Measurements from ENCODE around the gene CDH3.

CDH3 gene

DNA sequence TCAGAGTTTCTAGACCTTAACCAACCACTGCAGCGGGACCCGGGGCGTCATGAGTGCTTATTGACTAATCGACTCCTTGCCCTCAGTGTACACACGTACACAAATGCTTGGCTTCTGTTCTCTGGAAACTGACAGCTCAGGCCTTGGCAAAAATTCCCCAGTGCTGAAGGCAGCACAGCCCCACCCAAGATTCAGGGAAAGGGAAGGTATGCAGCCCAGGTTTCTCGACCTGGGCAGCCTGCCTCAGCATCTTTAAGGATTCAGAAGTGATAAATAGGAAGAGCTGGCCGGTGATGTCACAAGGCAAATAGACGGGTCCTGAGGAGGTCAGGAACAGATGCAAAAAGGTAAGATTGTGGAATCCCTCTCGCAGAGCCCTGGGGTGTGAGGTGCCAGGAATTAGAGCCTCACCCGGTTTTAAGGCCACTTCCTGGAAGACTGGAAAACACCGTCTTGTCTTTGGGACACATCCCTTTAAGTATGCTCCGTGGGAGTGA lies 9.0 kb upstream of the CDH3 start:
- Histone ChIP-seq H3K27me3 (ENCODE audit: control insufficient read depth, insufficient read depth, low read length) (no peaks in the 10 kb centered on the region), H3K36me3 (ENCODE audit: insufficient read depth, low read length) (no peaks in the 10 kb centered on the region), H3K9ac (ENCODE audit: low read depth, low read length) (no peak overlapping the region), H3K4me1 (ENCODE audit: control insufficient read depth, insufficient read depth, low read length) (peaks cover 15% of the 10 kb centered on the region), H3K4me2 (ENCODE audit: low read length) (no peak overlapping the region), H3K9me3 (replicated peaks; ENCODE audit: low read length) (no peaks in the 10 kb centered on the region), H3K4me3 (ENCODE audit: low read length) (no peak overlapping the region)

DNA sequence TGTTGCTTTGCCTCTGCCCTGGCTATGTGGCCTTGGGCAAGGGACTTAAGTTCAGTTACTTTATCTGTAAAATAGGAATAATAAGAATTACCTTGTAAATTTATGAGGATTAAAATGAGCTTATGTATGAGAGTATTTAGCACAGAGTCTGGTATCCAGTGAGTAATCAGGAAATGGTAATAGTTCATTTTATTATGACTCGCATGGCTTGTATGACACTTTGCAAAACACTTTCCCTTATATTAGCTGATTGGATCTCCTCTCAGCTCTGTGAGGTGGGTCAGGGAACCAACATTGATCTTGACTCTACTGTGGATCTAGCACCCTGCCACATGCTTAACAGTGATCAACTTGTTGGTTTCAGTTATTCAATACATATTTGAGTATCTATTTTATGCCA lies 8.3 kb upstream of the CDH3 start:
- peaks cover 16% of the 10 kb centered on the region for H3K4me1 ChIP-seq (ENCODE audit: control insufficient read depth, insufficient read depth, low read length)
- no peak overlapping the region for H3K9ac ChIP-seq (ENCODE audit: low read depth, low read length)
- H3K4me3 ChIP-seq (ENCODE audit: low read length), result no peak overlapping the region
- H3K36me3 ChIP-seq (ENCODE audit: insufficient read depth, low read length), result no peaks in the 10 kb centered on the region
- H3K27me3 ChIP-seq (ENCODE audit: control insufficient read depth, insufficient read depth, low read length), result no peaks in the 10 kb centered on the region
- no peaks in the 10 kb centered on the region for H3K9me3 ChIP-seq (replicated peaks; ENCODE audit: low read length)
- no peak overlapping the region for H3K4me2 ChIP-seq (ENCODE audit: low read length)

DNA sequence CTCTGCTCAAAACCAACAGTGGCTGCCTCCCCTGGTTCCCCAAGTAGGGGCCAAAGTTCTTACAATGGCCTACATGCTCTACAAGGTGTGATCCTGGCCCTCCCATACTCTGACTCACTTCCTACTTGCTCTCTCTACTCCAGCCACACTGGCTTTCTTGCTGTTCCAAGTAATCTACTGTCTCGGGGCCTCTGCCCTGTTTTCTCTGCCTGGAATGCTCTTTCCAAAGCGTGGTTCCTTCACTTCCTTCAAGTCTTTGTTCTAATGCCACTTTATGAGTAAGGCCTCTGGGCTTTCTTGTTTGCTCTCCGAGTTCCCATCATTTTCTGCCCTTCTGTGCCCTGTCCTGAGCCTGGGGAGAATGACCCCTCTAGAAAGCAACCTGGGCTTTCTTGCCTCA lies 4.1 kb upstream of the CDH3 start:
- H3K36me3 ChIP-seq (ENCODE audit: insufficient read depth, low read length), result no peaks in the 10 kb centered on the region
- H3K9me3 ChIP-seq (replicated peaks; ENCODE audit: low read length), result no peaks in the 10 kb centered on the region
- no peak overlapping the region for H3K4me3 ChIP-seq (ENCODE audit: low read length)
- peaks cover 21% of the 10 kb centered on the region for H3K4me1 ChIP-seq (ENCODE audit: control insufficient read depth, insufficient read depth, low read length)
- H3K27me3 ChIP-seq (ENCODE audit: control insufficient read depth, insufficient read depth, low read length), result peaks cover 40% of the 10 kb centered on the region
- no peak overlapping the region for H3K9ac ChIP-seq (ENCODE audit: low read depth, low read length)
- no peak overlapping the region for H3K4me2 ChIP-seq (ENCODE audit: low read length)

DNA sequence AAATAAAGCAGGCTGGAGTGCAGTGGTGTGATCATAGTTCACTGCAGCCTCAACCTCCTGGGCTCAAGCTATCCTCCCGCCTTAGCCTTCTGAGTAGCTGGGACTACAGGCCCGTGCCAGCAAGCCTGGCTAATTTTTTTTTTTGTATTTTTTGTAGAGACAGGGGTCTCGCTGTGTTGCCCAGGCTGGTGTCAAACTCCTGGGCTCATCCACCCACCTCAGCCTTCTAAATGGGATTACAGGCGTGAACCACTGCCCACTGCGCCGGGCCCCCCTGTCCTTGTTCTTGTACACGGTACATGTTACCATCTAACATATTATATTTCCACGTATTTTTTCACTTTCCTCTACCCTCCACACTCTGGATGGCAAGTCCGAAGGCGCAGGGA lies 3.1 kb upstream of the CDH3 start:
- H3K27me3 ChIP-seq (ENCODE audit: control insufficient read depth, insufficient read depth, low read length), result peaks cover 50% of the 10 kb centered on the region
- H3K4me3 ChIP-seq (ENCODE audit: low read length), result no peak overlapping the region
- H3K36me3 ChIP-seq (ENCODE audit: insufficient read depth, low read length), result no peaks in the 10 kb centered on the region
- H3K4me2 ChIP-seq (ENCODE audit: low read length), result peak overlapping the region; percentile 72
- H3K4me1 ChIP-seq (ENCODE audit: control insufficient read depth, insufficient read depth, low read length), result peaks cover 11% of the 10 kb centered on the region
- H3K9ac ChIP-seq (ENCODE audit: low read depth, low read length), result no peak overlapping the region
- H3K9me3 ChIP-seq (replicated peaks; ENCODE audit: low read length), result no peaks in the 10 kb centered on the region

DNA sequence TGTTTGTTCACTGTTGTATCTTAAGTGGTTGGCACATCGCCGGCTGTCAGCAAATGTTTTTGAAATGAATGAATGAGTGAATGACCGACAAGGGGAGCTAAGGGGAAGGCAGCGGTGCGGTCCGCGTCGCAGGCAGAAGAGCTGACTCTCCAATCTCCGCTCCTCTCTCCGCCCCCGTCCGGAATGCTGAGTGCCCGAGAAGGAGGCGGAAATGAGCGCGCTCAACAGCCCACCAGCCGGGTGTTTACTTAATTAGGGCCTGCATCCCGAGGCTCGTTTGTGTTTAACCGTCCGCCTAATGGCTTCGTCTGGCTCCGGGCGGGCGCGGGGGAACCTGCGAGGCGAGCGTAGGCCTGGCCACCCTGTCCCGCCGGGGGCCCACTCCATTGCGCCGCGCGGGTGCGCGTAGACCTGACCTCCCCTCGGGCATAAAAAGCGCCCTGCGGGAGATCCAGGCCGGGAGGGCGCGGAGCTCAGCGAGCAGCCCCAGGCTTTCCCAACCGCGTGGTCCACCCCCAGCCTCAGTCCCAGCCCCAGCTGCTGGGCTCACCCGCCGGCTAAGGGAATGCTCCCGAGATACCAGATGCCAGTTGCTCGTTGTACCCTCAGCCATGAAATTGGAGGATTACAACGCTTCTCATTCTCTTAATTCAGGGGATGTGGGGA lies 2.5 kb upstream of the CDH3 start:
- peak overlapping the region; percentile 72 for H3K4me2 ChIP-seq (ENCODE audit: low read length)
- H3K9me3 ChIP-seq (replicated peaks; ENCODE audit: low read length), result no peaks in the 10 kb centered on the region
- peak overlapping the region; percentile 44 for H3K4me3 ChIP-seq (ENCODE audit: low read length)
- no peaks in the 10 kb centered on the region for H3K36me3 ChIP-seq (ENCODE audit: insufficient read depth, low read length)
- no peak overlapping the region for H3K9ac ChIP-seq (ENCODE audit: low read depth, low read length)
- H3K4me1 ChIP-seq (ENCODE audit: control insufficient read depth, insufficient read depth, low read length), result peaks cover 9% of the 10 kb centered on the region
- H3K27me3 ChIP-seq (ENCODE audit: control insufficient read depth, insufficient read depth, low read length), result peaks cover 55% of the 10 kb centered on the region

DNA sequence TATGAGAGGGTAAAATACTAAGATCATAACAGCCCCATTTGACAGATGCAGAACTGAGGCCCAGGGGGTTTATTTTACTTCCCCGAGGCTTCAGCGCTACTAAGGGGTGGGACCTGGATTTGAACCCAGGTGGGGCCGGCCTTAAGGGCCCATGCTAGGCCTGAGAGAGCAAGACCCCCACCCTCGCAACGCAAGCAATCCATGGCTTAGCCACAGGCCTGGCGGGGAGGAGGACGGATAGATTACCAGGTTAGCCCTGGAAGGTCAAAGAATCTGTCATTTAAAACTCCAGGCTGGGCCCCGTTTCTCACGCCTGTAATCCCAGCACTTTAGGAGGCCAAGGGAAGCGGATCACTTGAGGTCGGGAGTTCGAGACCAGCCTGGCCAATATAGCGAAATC lies 1.9 kb upstream of the CDH3 start:
- H3K27me3 ChIP-seq (ENCODE audit: control insufficient read depth, insufficient read depth, low read length), result peaks cover 62% of the 10 kb centered on the region

DNA sequence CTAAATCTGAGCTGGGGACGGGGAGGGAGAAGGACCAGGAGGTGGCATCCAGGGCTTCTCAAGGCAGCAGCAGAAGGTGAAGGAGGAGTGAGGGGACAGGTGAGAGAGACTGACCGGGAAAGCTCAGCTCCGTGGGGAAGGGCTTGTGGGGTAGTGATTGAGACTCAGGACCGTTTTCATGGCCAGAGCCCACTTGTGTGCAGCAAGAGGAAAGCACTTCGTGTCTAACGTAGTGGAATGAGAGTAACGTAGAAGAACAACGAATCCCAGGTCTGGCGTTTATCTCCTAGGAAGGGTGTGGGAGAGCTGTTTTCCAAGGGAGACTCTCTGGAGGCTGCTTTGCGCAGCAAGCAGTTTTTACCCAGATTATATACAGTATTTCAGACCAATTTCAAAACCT lies 1.3 kb upstream of the CDH3 start:
- H3K4me3 ChIP-seq (ENCODE audit: low read length), result no peak overlapping the region
- H3K9ac ChIP-seq (ENCODE audit: low read depth, low read length), result no peak overlapping the region
- H3K36me3 ChIP-seq (ENCODE audit: insufficient read depth, low read length), result no peaks in the 10 kb centered on the region
- H3K27me3 ChIP-seq (ENCODE audit: control insufficient read depth, insufficient read depth, low read length), result peaks cover 67% of the 10 kb centered on the region
- H3K4me1 ChIP-seq (ENCODE audit: control insufficient read depth, insufficient read depth, low read length), result peaks cover 9% of the 10 kb centered on the region
- H3K9me3 ChIP-seq (replicated peaks; ENCODE audit: low read length), result no peaks in the 10 kb centered on the region
- no peak overlapping the region for H3K4me2 ChIP-seq (ENCODE audit: low read length)

More for the DNA sequence above, 1.9 kb upstream of the CDH3 start:
- no peaks in the 10 kb centered on the region for H3K36me3 ChIP-seq (ENCODE audit: insufficient read depth, low read length)
- peaks cover 9% of the 10 kb centered on the region for H3K4me1 ChIP-seq (ENCODE audit: control insufficient read depth, insufficient read depth, low read length)
- no peak overlapping the region for H3K4me2 ChIP-seq (ENCODE audit: low read length)
- no peaks in the 10 kb centered on the region for H3K9me3 ChIP-seq (replicated peaks; ENCODE audit: low read length)
- H3K4me3 ChIP-seq (ENCODE audit: low read length), result no peak overlapping the region
- no peak overlapping the region for H3K9ac ChIP-seq (ENCODE audit: low read depth, low read length)

DNA sequence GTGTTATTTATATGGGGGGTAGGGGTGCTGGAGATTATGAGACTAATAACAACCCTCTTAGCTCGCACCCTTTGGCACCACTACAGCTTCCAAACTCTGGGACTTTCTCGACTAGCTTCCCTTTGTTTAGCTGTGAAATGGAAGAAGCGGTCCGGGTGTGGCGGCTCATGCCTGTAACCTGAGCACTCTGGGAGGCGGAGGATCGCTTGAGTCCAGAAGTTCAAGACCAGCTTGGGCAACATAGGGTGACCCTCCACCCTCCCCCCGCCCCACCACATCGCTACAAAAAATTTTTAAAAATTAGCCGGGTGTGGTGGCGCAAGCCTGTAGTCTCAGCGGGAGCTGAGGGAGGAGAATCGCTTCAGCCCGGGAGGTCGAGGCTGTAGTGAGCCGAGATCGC lies 814 bp upstream of the CDH3 start:
- Histone ChIP-seq H3K4me3 (ENCODE audit: low read length) (no peak overlapping the region), H3K27me3 (ENCODE audit: control insufficient read depth, insufficient read depth, low read length) (peaks cover 71% of the 10 kb centered on the region), H3K36me3 (ENCODE audit: insufficient read depth, low read length) (no peaks in the 10 kb centered on the region), H3K9ac (ENCODE audit: low read depth, low read length) (no peak overlapping the region), H3K4me1 (ENCODE audit: control insufficient read depth, insufficient read depth, low read length) (peaks cover 9% of the 10 kb centered on the region), H3K9me3 (replicated peaks; ENCODE audit: low read length) (no peaks in the 10 kb centered on the region), H3K4me2 (ENCODE audit: low read length) (peak overlapping the region; percentile 13)

DNA sequence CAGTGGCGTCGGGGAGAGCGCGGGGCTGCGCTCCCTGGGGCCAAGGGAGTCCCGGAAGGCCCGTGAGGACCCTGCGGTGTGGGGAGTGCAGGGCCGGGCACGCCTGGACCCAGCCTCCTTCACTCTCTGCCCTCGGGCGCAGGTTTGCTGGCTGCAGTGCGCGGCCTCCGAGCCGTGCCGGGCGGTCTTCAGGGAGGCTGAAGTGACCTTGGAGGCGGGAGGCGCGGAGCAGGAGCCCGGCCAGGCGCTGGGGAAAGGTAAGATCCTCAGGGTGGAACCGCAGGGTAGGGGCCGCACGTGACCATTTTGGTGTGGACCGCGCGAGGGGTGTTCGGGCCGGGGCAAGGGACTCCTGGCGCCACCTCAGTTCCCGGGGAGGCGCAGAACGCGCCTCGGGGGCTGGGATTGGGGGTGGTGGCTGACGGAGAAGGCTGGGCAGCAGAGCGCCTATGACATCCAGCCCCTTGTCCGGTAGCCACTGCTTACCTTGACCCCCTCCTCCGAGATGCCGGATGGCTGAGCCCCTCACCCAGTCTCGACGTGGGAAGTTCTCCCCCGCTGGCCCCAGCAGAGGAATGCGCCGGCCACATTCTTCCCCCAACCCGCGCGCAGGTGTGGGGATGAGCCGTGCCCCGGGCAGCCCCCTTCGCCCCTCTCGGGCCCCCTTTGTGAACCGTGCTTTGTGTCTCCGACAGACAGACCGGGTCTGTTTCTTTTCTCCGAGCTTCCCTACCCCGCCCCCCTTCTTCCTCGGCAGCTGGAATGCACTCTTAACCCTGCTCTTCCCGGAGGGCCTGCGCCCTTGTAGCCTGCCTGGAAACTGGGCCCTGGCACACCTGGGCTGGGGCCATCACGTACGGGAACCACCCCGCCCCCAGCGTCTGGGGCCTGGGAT lies 631 bp downstream of the CDH3 start:
- no peaks in the 10 kb centered on the region for H3K36me3 ChIP-seq (ENCODE audit: insufficient read depth, low read length)
- H3K4me3 ChIP-seq (ENCODE audit: low read length), result no peak overlapping the region
- H3K27me3 ChIP-seq (ENCODE audit: control insufficient read depth, insufficient read depth, low read length), result peaks cover 73% of the 10 kb centered on the region

DNA sequence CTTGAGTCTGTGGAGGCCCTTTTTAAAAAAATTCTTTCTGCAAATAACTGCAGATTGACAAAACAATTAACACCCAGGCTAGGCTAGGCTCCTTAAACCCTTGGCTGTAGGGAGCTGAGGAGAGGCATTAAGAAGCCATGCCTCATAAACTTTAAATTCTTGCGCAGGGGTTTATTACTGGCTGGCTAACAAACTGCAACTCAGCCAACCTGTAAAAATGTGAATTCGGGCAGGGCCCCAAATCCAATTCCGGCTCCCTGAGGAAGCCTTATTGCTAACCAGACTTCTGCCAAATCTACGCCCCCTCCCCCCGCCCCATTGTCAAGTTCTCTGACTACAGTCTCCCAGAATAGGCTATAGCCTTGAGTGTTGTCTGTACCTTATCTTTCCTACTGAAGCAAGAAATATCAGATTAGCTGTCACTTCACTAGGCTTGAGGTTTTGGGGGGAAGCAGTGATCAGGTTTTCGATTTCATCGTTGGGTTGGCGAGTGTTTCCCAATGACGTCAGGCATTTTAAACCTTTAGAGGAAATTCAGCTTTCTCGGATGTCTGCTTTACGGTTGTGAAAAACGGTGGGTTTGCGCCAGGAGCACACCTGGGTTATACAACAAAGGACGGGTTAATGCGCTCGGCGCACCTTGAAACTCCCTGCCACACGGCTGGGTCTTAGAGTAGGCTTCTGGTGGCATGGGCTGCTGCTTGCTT lies 2.0 kb downstream of the CDH3 start:
- H3K4me3 ChIP-seq (ENCODE audit: low read length), result no peak overlapping the region
- H3K27me3 ChIP-seq (ENCODE audit: control insufficient read depth, insufficient read depth, low read length), result peaks cover 79% of the 10 kb centered on the region

More for the DNA sequence above, 631 bp downstream of the CDH3 start:
- Histone ChIP-seq H3K9ac (ENCODE audit: low read depth, low read length) (no peak overlapping the region), H3K4me1 (ENCODE audit: control insufficient read depth, insufficient read depth, low read length) (peaks cover 9% of the 10 kb centered on the region), H3K9me3 (replicated peaks; ENCODE audit: low read length) (no peaks in the 10 kb centered on the region), H3K4me2 (ENCODE audit: low read length) (no peak overlapping the region)

DNA sequence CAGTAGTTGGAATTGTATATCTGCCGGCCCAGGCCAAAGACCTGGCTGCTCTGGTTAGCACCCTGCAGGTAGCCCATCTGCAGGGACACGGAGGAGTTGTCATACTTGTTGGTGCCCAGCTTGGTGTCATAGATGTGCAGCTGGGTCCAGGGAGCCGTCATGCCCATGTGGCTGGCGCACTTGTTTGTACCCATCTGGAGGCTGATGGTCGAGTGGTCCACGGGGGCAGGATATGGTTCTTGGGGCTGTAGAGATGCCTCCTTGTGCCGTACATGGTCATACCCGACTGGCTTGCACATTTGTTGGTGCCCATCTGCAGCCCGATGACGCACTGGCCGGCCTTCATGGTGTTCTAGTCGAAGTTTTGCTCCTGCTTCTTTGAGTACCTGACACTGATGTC lies 6.0 kb downstream of the CDH3 start:
- H3K36me3 ChIP-seq (ENCODE audit: insufficient read depth, low read length), result no peaks in the 10 kb centered on the region
- H3K9ac ChIP-seq (ENCODE audit: low read depth, low read length), result no peak overlapping the region
- no peak overlapping the region for H3K4me3 ChIP-seq (ENCODE audit: low read length)
- H3K4me2 ChIP-seq (ENCODE audit: low read length), result no peak overlapping the region
- no peaks in the 10 kb centered on the region for H3K9me3 ChIP-seq (replicated peaks; ENCODE audit: low read length)
- peaks cover 43% of the 10 kb centered on the region for H3K27me3 ChIP-seq (ENCODE audit: control insufficient read depth, insufficient read depth, low read length)
- no peaks in the 10 kb centered on the region for H3K4me1 ChIP-seq (ENCODE audit: control insufficient read depth, insufficient read depth, low read length)

More for the DNA sequence above, 2.0 kb downstream of the CDH3 start:
- H3K9ac ChIP-seq (ENCODE audit: low read depth, low read length), result no peak overlapping the region
- H3K36me3 ChIP-seq (ENCODE audit: insufficient read depth, low read length), result no peaks in the 10 kb centered on the region
- H3K9me3 ChIP-seq (replicated peaks; ENCODE audit: low read length), result no peaks in the 10 kb centered on the region
- peaks cover 5% of the 10 kb centered on the region for H3K4me1 ChIP-seq (ENCODE audit: control insufficient read depth, insufficient read depth, low read length)
- no peak overlapping the region for H3K4me2 ChIP-seq (ENCODE audit: low read length)
